Measurements from ENCODE around the gene TBX15.

The TBX15 gene

DNA sequence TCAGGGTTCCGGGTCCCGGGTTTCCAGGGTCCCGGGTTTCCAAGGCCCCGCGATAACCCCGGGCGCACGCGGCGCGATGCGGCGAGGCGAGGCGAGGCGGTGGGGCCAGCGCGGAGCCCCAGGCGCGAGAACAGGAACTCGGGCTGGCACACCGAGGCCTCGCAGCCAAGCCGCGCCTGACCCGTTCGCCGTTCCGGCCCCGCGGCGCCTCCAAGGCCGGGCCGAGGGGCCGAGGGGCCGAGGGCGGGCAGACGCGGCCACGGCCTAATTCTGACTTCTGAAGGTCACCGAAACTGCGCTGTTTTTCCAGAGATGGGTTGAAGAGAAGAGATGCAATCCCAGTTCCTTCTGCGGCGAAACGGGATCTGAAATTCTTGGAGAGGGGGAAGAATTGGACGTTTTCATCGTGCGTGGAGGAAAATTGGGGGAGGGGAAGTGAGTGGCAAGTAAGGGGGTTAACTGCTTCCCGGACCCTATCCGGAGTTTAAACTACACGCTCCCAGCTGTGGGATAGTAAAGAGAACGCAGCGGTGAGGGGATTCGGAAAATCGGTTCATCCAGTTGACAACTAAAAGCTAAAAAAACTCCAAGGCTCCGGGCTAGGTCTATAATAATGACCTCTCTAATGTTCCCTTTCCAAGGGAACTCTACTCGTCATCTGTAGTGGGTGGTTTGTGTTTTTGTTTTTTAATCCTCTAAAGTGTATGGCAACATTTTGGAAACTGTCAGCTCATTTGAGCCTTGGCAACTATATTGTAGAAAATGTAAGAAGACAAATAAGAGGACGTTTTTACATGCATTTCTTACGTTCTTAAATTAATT lies 8.2 kb downstream of the TBX15 start:
- H3K9me3 ChIP-seq (ENCODE audit: control insufficient read depth, low read length), result no peaks in the 10 kb centered on the region
- H3K9ac ChIP-seq (ENCODE audit: low read length), result no peak overlapping the region
- H3K4me3 ChIP-seq (ENCODE audit: low read length), result no peak overlapping the region
- H3K36me3 ChIP-seq (ENCODE audit: control insufficient read depth, insufficient read depth, low read length), result no peaks in the 10 kb centered on the region
- peaks cover 83% of the 10 kb centered on the region for H3K27me3 ChIP-seq (ENCODE audit: control insufficient read depth, insufficient read depth, low read length)
- peaks cover 14% of the 10 kb centered on the region for H3K4me1 ChIP-seq (ENCODE audit: control insufficient read depth, insufficient read depth, low read length)

DNA sequence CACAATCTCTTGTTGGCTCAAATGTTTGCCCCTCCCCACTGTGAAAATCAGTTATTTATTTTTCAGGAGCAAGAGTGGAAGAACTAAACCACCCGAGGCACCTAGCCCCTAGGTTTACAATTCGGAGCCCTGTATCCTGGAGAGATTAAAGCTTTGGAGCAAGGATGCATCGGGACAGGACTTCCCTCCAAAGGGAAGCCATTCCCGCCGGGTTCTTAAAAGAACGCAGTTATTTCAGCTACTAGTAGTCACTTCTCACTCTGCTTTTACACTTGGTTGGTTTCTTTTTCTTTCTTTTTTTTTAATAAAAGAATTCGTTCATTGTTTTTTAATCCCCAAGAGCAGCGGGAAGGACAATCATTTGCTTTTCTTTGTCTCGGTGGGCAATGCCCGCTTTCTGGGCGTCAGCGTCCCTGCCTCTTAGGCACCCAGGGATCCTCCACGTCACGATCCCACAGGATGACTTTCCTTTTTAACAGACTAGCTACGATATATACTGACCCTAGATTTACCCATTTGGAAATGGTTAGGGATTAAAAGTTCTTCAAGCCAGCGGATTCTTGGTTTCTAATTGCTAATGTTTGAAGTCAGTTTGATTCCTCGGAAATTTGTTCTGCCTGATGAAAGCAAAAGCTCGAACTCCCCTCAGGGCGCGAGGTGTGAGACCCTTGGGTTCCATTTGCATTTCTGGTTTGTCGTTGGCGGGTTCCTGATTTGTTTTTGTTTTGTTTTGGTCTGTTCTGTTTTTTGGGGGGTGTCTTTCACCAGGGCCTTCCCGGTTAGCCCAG lies 9.0 kb downstream of the TBX15 start:
- H3K9ac ChIP-seq (ENCODE audit: low read length), result no peak overlapping the region
- H3K4me1 ChIP-seq (ENCODE audit: control insufficient read depth, insufficient read depth, low read length), result peaks cover 6% of the 10 kb centered on the region
- H3K27me3 ChIP-seq (ENCODE audit: control insufficient read depth, insufficient read depth, low read length), result peaks cover 74% of the 10 kb centered on the region
- H3K36me3 ChIP-seq (ENCODE audit: control insufficient read depth, insufficient read depth, low read length), result no peaks in the 10 kb centered on the region
- H3K9me3 ChIP-seq (ENCODE audit: control insufficient read depth, low read length), result no peaks in the 10 kb centered on the region
- no peak overlapping the region for H3K4me3 ChIP-seq (ENCODE audit: low read length)

DNA sequence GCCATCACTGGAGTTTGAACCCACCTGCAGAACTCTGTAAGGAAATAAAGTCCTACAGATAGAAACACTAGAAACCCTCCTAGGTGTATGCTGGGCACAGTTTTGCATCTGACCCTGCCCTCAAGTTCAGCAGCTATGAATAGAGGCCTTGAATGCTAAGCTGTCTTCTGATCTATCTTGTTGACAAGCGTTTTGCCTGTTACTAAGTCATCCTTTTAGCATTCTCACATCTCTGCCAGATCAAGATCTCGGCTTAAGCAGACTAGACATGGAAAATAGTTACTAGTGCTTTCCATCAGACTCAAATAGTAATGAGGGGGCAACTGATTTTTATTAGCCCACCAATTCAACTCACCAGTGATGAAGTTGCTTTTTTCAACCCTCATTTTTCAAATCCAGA lies 10.5 kb downstream of the TBX15 start:
- no peaks in the 10 kb centered on the region for H3K9me3 ChIP-seq (ENCODE audit: control insufficient read depth, low read length)
- H3K9ac ChIP-seq (ENCODE audit: low read length), result no peak overlapping the region
- H3K27me3 ChIP-seq (ENCODE audit: control insufficient read depth, insufficient read depth, low read length), result peaks cover 69% of the 10 kb centered on the region
- no peaks in the 10 kb centered on the region for H3K36me3 ChIP-seq (ENCODE audit: control insufficient read depth, insufficient read depth, low read length)
- H3K4me3 ChIP-seq (ENCODE audit: low read length), result no peak overlapping the region
- peaks cover 4% of the 10 kb centered on the region for H3K4me1 ChIP-seq (ENCODE audit: control insufficient read depth, insufficient read depth, low read length)

DNA sequence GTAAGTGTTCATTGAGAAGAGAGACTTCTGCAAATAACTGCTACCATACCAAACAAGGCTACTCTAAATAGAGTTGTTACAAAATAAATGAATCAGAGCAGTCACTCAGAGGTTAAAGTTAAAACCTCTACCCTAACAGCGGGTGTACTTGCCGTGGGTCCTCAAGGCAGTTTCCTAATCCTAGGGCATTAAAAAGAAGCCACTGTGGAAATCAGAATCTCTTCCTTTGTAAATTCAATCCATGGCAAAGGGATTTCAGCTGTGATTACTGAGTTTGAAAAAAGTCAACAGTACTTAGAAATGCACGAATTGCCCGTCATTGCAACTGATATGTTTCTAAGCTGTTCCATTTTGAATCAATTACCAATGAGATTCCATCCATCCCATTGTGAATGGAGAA lies 13.5 kb downstream of the TBX15 start:
- H3K4me3 ChIP-seq (ENCODE audit: low read length), result no peak overlapping the region
- no peak overlapping the region for H3K9ac ChIP-seq (ENCODE audit: low read length)
- H3K36me3 ChIP-seq (ENCODE audit: control insufficient read depth, insufficient read depth, low read length), result no peaks in the 10 kb centered on the region
- H3K9me3 ChIP-seq (ENCODE audit: control insufficient read depth, low read length), result peaks cover 4% of the 10 kb centered on the region
- peaks cover 3% of the 10 kb centered on the region for H3K4me1 ChIP-seq (ENCODE audit: control insufficient read depth, insufficient read depth, low read length)
- H3K27me3 ChIP-seq (ENCODE audit: control insufficient read depth, insufficient read depth, low read length), result peaks cover 57% of the 10 kb centered on the region

DNA sequence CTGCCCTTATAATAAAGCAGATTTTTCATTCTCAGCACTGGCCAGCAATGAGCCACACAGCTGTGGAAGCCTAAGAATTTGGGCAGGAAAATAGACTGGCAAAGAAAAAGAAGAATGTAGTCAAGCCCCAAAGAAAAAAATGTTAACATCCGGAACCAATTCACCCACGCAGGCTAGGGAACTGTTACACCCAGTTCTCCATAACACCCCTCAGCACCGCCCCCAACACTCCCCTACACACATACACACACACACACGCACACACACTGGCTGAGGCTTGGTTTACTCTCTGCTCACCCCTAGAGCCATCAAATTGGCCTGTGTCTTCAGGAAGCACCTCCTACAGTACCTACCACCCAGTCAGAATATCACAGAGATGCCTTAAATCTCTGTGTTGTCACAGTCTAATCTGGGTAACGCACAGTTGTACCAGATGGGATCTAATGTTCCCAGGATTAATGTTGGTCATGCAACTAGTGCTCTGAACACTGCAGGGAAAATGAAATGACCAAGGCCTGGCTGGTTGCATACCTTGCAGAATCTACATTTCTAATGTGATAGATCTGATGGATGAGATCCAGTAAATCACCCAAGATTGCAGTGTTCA lies 14.5 kb downstream of the TBX15 start:
- no peaks in the 10 kb centered on the region for H3K36me3 ChIP-seq (ENCODE audit: control insufficient read depth, insufficient read depth, low read length)
- no peak overlapping the region for H3K4me3 ChIP-seq (ENCODE audit: low read length)
- H3K9ac ChIP-seq (ENCODE audit: low read length), result no peak overlapping the region
- no peaks in the 10 kb centered on the region for H3K4me1 ChIP-seq (ENCODE audit: control insufficient read depth, insufficient read depth, low read length)
- H3K27me3 ChIP-seq (ENCODE audit: control insufficient read depth, insufficient read depth, low read length), result peaks cover 47% of the 10 kb centered on the region
- peaks cover 4% of the 10 kb centered on the region for H3K9me3 ChIP-seq (ENCODE audit: control insufficient read depth, low read length)

DNA sequence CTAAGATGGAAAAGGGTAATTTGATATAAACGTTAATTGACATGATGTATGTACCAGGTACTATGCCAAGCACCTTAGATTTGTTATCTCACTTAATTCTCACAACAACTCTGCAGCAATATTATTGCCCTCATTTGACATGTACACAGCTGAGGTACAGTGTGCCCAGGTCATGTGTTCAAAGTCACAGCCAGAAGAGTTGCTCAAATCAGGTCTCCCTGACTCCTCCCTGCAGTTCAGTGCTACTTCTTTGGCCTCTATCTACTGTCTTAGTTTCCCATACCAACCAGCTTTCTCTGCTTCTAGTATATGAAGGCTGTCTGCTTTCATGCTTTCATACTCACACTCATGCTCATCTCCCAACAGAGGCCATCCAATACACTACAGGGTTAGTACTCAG lies 15.1 kb downstream of the TBX15 start:
- Histone ChIP-seq H3K9ac (ENCODE audit: low read length) (no peak overlapping the region), H3K4me3 (ENCODE audit: low read length) (no peak overlapping the region), H3K4me1 (ENCODE audit: control insufficient read depth, insufficient read depth, low read length) (no peaks in the 10 kb centered on the region), H3K36me3 (ENCODE audit: control insufficient read depth, insufficient read depth, low read length) (no peaks in the 10 kb centered on the region), H3K9me3 (ENCODE audit: control insufficient read depth, low read length) (peaks cover 4% of the 10 kb centered on the region), H3K27me3 (ENCODE audit: control insufficient read depth, insufficient read depth, low read length) (peaks cover 41% of the 10 kb centered on the region)

DNA sequence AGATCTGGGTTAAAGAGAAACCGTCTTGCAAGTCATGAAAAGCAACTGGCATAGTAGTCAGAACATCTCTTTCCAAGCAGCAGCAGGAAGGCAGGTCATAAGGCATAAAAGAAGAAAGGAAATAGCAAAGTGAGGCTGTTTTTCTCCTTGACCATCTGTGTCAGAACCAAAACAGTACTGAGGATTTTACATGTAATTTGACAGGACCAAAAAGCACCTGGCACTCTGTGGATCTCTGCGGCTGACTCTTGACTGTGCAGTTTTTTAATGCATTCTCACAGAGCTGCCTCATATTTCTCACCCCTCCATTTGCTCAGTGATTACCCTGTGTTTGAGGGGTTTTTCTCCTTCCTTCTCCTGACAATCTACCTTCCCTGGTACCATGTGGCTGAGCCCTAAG lies 17.7 kb downstream of the TBX15 start:
- H3K9me3 ChIP-seq (ENCODE audit: control insufficient read depth, low read length), result peaks cover 4% of the 10 kb centered on the region
- no peaks in the 10 kb centered on the region for H3K4me1 ChIP-seq (ENCODE audit: control insufficient read depth, insufficient read depth, low read length)
- no peaks in the 10 kb centered on the region for H3K36me3 ChIP-seq (ENCODE audit: control insufficient read depth, insufficient read depth, low read length)
- H3K4me3 ChIP-seq (ENCODE audit: low read length), result no peak overlapping the region
- H3K9ac ChIP-seq (ENCODE audit: low read length), result no peak overlapping the region
- H3K27me3 ChIP-seq (ENCODE audit: control insufficient read depth, insufficient read depth, low read length), result peaks cover 27% of the 10 kb centered on the region

DNA sequence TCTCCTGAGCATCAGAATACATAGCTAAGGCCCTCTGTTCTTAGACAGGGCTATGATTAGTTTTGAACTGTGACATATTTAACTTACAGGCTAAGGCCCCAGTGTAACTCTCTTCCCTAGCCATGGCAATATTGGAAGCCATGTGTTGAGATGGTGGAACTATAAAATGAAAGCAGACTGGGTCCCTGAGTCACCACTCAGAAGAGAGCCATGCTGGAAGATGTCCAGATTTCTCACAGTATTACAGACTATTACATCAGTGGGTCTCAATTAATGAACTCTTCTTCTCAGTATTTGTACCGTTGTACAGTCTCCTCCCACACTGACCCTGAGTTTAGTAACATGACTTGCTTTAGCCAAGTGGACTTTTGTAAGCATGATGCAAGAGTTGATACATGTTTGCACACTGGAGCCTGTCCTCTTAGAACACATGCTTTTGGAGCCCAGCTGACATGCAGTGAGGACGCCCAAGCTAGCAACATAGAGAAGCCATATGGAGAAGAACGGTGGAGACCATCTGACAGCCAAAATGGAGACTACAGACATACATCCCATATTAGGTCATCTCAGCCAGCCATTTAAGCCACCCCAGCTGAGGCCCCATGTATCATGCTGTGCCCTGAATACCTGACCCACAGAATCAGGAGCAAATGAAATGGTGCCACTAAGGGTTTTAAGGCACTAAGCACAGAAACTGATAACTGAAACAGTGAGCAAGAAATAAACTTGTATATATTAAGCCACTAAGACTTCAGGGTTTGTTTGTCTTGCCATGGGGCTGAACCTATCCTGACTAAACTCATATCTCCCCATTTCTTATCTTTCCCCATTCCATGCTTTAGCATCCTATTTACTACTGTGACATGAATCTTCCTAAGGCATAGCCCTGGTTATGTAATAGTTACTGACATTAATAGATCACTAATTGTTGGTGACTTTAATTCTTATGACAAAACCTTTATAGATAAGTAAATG lies 24.4 kb downstream of the TBX15 start:
- H3K27me3 ChIP-seq (ENCODE audit: control insufficient read depth, insufficient read depth, low read length), result no peaks in the 10 kb centered on the region

DNA sequence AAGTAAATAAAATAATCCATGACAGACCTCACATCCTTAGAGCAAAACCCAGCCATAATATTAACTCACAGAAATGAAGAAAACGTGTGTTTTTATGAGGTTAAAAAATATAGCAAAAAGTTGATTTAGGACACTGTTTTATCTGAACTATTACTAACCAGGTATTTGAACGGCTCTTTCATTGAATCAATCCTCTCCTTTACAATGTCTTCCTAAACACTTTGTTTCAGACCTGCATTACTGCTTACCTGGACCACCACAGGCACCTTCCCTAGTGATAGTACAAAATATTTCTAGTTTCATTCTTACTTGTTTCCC lies 25.0 kb downstream of the TBX15 start:
- Histone ChIP-seq H3K36me3 (ENCODE audit: control insufficient read depth, insufficient read depth, low read length) (no peaks in the 10 kb centered on the region), H3K9ac (ENCODE audit: low read length) (no peak overlapping the region), H3K4me3 (ENCODE audit: low read length) (no peak overlapping the region), H3K9me3 (ENCODE audit: control insufficient read depth, low read length) (no peaks in the 10 kb centered on the region), H3K27me3 (ENCODE audit: control insufficient read depth, insufficient read depth, low read length) (no peaks in the 10 kb centered on the region), H3K4me1 (ENCODE audit: control insufficient read depth, insufficient read depth, low read length) (peaks cover 24% of the 10 kb centered on the region)

More for the DNA sequence above, 24.4 kb downstream of the TBX15 start:
- Histone ChIP-seq H3K9ac (ENCODE audit: low read length) (no peak overlapping the region), H3K36me3 (ENCODE audit: control insufficient read depth, insufficient read depth, low read length) (no peaks in the 10 kb centered on the region), H3K9me3 (ENCODE audit: control insufficient read depth, low read length) (no peaks in the 10 kb centered on the region), H3K4me3 (ENCODE audit: low read length) (no peak overlapping the region), H3K4me1 (ENCODE audit: control insufficient read depth, insufficient read depth, low read length) (peaks cover 21% of the 10 kb centered on the region)

DNA sequence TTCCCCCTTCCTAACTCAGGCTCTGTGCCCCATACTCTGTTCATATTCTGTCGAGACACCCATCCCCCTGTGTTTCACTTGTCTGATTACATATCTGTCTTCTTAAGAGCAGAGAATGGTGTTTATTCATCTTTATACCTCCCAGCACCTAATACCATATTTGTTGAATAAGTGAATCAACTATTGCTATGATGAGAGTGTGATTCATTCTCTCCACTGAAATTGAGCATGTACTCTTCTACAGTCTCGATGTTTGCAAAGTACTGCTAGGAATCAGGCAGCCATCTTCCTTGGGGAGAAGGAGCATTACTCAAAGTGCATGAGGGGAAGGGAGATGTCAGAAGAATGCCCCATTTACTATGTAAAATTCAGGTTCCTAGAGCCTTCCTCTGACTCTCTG lies 27.0 kb downstream of the TBX15 start:
- Histone ChIP-seq H3K9me3 (ENCODE audit: control insufficient read depth, low read length) (no peaks in the 10 kb centered on the region), H3K27me3 (ENCODE audit: control insufficient read depth, insufficient read depth, low read length) (no peaks in the 10 kb centered on the region), H3K4me3 (ENCODE audit: low read length) (no peak overlapping the region), H3K9ac (ENCODE audit: low read length) (no peak overlapping the region), H3K36me3 (ENCODE audit: control insufficient read depth, insufficient read depth, low read length) (no peaks in the 10 kb centered on the region), H3K4me1 (ENCODE audit: control insufficient read depth, insufficient read depth, low read length) (peaks cover 24% of the 10 kb centered on the region)

DNA sequence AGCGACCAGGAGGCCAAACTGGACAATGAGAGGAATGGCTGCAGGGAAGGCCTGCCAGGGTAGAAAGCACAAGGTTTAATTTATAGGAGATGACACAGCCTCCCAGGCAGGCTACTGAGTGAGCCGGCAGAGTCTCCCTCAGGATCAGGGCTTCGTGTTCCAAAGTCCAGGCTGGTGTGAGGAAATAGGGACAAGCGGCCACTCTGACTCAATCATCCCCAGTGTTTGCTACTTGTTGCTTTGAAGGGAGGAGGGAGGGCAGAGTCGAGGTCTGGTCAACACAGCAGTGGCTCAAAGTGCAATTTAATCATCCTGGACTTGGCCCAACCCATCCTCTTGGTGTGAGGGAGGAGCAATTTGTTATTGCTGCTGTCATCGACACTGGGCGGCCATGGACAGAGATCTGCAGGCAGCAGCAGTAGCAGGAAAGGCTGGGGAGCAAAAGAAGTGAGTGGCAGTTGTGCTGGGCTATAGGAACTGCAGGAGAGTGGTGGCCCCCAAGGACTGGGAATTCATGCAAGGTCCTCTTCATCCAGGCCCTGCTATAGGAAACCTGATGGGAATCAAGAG lies 27.5 kb downstream of the TBX15 start:
- peaks cover 24% of the 10 kb centered on the region for H3K4me1 ChIP-seq (ENCODE audit: control insufficient read depth, insufficient read depth, low read length)
- no peak overlapping the region for H3K9ac ChIP-seq (ENCODE audit: low read length)

More for the DNA sequence above, 27.5 kb downstream of the TBX15 start:
- no peaks in the 10 kb centered on the region for H3K36me3 ChIP-seq (ENCODE audit: control insufficient read depth, insufficient read depth, low read length)
- no peaks in the 10 kb centered on the region for H3K9me3 ChIP-seq (ENCODE audit: control insufficient read depth, low read length)
- H3K4me3 ChIP-seq (ENCODE audit: low read length), result no peak overlapping the region
- H3K27me3 ChIP-seq (ENCODE audit: control insufficient read depth, insufficient read depth, low read length), result no peaks in the 10 kb centered on the region
